Renal cortical epithelial cell (primary cell): Measurements from ENCODE around the gene NUFIP1. TPM values are rescaled to one million over a fixed set of nuclear protein-coding genes. Genes with fewer than 3 reads are reported as not detected.
"Not testable (repeated sequence)": the region's sequence is repeated elsewhere in the genome, so short reads cannot be mapped to it uniquely, and the experiment has no call there.

Experiments
- DNase-seq: peaks from one replicate; pipeline ENCODE4 v3.0.0-alpha.2; 2011; ENCODE audit warnings: low read depth
- total RNA-seq: library from RNA; depleted of rRNA; stranded (reverse); fragments of >200 nt; gene quantifications from 2 replicates; pipeline ENCODE4 v1.2.3, GENCODE V29; 2014

The NUFIP1 gene
- total RNA-seq, 1 donor from 2014 or later: 5.2 TPM

DNA sequence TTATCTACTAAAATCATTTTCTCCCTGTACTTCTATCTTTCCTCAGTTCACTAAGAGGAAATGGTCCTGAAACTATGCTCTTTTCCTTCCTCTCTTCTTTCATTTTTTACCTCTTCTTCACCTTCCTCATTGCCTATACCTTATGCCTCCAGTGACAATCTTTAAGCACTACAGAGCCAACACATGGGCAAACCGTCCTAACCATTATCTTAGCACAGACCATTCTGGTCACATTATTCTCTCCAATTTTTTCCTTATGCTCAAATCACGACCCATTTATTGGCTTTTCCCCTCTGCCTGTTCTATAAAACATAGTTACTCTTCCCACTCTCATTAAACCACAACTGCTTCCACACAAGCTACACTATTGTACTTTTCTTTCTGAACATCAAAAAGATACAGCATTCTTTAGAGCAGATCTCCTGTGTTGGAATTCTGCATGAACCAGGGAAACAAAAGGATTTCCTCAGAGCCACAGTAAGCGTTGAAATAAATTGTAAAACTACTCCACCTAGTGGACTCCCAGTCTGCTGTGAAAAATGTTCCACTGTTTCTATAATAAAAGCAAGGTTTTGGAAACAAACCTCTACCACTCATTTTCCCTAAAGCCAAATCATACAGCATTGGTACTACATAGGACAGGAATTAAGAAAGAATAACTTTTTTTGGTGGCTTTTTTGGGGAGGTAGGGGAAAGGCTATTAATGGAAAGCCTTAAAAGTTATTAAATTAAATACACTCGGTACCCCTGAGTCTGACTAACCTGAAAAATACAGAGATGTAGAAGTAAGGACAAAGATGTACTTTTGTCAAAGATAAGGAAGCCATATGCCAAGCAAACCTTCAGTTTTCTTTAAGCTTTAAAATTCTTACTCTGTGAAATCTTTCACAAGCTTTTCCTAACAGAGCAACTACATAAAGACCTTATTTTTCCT lies 19.5 kb downstream of the NUFIP1 start:
- peak; percentile 74 for DNase-seq

DNA sequence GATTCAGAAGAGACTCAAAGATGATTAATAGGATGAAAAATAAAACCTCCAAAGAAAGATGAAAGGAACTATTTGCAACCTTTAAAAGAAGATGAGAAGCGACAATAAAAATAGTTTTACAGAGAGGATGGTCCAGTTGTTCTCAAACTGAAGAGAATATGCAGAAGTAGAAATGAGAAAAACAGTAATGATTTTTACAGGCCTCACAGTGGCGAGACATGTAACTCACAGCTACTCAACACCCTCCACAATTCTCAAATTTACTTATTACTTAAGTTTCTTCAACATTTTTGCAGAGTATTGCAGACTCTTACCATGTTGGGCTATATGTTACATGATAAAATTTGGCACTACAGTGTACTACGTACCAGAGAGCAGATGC lies 20.8 kb downstream of the NUFIP1 start:
- DNase-seq: no peak

DNA sequence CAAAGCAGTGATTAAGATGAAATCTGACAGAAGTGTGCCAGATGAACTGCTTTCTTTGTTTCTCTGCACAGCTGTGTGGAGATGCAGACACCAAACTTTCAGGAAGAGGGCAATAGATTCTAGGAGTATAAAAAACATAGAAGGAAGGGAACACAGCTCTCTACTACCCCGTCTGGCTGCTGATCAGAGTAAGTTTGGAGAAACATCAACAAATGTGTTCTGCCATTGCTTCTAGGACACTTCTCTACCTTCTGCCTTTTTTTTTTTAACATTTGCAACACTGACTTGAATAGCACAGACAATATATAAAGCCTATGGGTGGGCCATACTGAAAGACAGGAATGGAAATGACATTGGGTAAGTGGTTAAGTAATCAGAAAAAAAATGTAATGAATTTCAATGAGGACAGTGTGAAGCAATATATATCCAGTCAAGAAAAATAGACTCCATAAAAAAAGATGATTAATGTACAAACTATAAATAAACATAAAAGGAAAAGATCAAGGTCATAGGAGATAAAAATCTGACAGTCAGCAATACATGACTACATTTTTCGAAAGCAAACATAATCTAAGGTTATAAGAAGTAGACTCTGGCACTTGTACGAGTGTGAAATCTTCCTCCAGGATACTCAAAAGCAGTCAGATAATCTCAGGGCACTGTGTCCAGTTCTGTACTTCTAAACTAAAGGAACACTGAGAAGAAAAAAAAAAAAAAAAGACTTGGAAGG lies 21.4 kb downstream of the NUFIP1 start:
- no peak for DNase-seq

DNA sequence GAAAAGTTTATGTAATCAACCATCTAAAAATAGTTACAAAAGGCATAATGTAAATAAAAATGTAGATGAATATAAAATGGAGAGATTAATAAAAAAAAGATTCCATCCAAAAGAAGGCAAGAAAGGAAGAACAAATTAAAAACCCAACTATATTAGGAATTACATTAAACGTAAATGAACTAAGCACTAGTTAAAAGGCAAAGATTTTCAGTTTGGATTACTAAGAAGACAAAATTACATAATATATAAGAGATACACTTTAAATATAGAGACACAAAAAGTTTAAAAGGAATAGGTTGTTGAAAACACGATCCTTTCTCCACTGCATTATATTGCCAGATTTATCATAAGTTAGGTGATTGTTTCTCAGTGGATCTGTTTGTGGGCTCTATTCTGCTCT lies 27.3 kb downstream of the NUFIP1 start:
- DNase-seq: no peak

DNA sequence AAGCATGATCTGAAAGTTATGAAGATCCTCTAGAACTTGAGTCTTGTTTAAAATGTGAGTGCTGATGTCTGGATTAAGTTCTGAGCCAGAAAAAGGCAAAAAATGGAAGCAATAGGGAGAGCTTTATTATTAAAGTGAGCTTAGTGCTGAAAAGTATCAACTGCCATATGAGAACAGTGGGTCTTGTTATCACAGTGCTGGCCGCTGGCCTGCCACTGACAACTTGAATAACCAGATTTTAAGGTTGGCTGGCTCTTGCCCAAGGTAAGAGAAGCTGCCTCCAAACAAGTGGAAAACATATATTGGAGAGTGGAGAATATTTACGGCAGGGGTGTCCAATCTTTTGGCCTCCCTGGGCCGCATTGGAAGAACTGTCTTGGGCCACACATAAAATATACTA lies 33.9 kb downstream of the NUFIP1 start:
- no peak for DNase-seq

DNA sequence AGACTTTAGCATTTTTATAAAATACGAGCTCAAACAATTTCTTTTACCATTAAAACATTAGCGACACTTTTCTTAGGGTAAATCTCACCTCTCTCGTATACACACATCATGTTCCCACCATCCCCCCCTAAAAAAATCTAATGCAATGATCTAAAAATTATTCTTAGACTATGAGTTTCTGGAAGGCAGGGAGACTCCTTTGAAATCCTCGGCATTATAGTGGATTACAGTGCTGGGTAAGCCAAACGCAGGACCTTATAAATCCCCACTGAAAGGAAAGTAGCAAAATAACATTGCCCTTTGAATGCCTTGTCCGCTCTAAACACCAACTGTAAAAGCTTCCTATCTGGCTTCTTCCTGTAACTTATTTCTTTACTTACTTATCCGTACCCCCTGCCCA lies 35.0 kb downstream of the NUFIP1 start:
- DNase-seq: no peak

DNA sequence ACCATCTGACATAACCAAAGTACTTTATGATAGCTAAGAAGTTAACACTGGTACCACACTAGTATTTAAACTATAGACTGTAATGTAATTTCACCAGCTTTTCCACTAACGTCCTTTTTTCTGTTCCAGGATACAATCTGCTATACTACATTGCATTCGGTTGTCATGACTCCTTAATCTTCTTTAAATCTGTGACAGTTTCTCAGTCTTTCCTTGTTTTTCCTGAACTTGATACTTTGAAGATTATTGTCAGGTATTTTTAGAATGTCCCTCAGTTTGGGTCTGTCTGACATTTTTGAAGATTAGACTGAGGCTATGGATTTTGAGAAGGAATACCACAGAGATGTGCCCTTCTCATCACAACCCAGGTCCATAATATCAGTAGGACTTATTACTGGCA lies 36.6 kb downstream of the NUFIP1 start:
- no peak for DNase-seq

DNA sequence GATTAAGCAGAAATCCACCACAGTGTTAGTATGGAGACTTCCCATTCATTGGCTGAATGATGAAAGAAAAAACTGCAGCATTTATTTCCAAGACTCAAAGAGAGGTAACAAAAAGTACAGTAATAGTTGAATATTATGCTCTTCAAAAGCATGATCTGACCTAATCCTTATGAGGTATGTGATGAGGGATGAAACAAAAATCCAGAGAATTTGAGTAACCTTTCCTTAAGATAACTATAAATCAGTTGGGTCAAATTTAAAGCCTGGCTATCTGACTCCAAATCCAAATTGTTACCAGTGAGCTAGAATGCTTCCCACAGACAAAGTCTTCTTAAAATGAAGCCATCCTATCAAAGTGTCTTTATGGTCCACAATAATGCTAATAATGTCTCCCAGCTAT lies 38.1 kb downstream of the NUFIP1 start:
- no peak for DNase-seq

DNA sequence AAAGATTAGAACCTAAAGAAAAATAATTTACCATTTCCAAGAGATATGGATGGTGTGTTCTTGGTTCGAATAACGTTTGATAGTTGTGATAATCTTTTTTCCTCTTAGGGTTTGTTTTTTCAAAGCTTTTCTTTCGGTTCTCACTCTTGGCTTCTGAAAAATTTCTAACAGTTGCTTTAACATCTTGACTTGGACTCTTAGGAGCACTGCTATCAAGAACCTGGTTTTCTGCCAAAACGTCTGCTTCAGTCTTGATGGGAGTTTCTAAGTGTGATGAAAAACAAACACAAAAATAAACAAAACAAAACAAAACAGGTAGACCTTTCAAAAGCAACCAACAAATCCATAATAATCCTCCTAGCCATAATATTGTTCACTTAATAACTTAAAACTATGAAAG lies 45.9 kb downstream of the NUFIP1 start:
- not testable (repeated sequence) for DNase-seq

DNA sequence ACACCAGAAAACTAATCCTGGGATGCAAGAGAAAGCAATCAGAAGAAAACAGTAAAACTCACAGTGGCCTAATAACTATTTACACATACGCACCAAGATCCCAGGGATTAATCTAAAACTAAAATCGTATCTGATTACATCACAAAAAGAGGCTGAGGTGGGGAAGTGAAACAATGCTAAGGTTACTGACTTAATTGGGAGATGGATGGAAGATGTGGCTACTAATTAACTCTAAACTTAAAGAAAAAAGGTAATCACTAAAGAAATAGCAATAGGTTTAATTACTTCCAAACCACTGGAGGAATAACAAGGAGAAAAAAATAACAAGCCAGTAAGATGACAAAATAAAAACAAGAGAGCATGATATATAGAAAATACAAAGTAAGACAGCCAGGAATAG lies 50.4 kb downstream of the NUFIP1 start:
- DNase-seq: no peak

DNA sequence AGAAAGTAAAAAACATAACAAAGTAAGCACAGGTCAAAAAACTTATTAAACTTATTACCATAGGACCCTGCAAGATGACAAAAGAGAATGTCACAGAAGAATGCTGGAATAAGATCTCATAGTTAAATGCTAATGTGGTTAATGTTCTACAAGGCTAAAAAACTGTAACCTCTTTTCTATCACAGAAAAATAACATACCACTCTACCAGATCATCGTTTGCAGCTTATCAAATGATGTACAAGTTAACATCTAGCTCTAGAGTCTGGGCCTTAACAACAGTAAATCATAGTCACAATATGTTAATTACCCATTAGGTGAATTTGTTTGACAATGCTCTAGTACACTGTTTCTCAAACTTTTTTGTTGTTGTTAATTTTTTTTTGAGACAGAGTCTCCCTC lies 53.0 kb downstream of the NUFIP1 start:
- peak; percentile 59 for DNase-seq

DNA sequence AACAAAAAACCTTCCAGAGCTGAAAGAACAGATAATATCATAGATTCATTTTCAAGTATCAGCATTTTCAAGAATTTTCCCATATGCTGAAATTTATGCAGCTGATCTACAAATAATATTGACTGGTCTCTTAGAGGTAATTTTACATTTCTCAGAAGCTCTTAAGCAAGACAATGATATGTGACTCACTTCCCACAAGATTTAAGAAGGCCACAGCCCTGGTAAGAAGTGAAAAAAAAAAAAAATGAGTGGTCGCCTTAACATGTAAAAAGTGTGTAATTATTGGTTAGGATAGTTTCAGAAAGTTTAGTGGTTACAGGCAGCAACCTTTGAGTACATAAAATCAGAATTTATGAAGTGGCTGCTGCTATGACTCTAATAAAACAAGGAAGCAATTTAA lies 54.5 kb downstream of the NUFIP1 start:
- DNase-seq: peak; percentile 90

DNA sequence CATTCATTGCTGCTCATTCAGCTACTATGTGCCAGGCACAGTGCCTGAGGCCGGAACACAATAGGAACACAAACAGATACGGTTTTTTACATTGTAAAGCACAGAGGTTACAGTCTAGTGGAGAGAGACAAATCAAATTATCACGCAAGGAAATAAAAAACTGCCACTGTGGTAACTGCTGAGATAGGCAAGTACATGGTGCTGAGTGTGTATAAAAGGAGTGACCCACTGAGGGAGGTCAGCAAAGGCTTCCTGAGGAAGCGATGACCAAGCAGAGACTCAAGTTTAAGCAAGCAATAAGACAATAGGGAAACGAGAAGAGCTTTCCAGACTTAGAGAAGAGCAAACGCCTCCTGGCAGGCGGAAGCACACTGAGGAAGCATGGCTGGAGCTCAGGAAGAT lies 56.4 kb downstream of the NUFIP1 start:
- peak; percentile 85 for DNase-seq

DNA sequence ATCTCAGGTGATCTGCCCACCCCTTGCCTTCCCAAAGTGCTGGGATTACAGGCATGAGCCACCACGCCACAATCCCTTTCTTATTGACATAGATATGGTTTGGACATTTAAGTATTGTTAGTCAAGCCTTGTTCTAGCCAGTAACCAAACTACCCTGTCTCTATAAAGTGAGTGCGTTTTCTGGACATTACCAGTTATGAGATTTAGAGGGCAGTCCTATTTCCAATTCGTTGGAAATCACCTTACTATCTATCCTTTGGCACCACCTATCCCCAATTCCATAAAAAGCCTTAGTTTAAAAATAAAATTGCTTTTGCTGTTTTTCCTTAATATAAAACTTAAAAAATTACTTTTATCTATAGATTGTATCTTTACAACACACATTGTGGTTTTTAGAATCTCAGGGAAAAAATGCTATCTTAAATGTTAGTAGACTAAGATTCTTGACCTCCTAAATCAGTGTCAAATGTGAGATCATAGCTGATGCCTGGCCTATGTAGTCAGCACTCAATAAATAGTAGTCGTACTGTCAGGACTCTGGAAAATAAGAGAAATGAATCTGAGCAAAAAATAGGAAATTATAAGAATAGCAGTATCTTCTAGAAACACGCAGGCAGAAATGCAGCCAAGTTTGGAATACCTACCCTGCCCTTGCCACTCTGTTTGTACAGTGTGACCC lies 57.0 kb downstream of the NUFIP1 start:
- DNase-seq: no peak

DNA sequence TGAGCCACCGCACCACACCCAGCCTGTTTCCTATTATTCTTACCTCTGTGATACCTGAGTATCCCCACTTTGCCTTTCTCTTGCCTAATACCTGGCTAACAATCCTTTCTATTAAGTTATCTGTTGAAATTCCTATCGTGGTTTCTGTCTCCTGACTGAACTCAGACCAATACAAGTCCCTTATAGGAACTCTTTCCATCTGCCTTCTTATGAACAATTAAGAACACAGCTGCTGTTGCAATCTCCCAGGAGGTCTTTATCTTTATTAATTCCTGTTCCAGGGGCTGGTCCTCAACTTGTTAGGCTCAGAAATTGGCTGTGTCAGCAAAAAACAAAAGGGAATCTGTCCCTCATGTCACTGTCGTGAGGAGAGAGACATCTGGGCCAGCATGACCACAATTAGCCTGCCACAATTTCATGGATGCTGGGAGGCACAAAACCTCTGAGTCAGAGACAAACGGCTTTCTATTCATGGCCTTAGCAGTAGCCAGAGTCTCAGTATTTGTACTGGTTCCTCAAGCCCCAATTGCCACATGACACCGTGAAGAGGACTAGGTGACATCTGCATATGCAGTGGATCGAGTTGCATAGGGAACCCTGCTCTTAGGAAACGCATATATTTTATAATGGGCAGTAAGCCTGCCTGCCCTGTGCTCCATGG lies 58.2 kb downstream of the NUFIP1 start:
- DNase-seq: peak; percentile 58

DNA sequence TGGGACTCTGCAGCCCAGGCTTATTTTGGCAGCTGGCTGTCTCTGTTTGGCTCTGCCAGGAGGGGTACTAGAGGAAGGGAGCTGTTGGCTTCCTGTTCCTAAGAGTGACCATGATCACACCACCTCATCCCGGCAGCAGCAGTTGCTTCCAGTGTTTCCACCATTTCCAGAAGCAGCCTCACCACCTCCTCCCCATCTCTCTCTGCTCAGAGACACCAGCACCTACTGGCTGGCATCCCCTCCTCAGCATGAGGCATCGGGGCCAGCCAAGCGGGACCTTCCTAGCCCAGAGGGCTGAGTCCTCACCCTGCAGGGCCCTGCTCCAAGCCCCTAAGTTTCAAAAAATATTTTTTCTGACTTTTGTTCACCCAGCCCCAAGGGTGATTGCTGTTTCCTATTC lies 59.0 kb downstream of the NUFIP1 start:
- no peak for DNase-seq

DNA sequence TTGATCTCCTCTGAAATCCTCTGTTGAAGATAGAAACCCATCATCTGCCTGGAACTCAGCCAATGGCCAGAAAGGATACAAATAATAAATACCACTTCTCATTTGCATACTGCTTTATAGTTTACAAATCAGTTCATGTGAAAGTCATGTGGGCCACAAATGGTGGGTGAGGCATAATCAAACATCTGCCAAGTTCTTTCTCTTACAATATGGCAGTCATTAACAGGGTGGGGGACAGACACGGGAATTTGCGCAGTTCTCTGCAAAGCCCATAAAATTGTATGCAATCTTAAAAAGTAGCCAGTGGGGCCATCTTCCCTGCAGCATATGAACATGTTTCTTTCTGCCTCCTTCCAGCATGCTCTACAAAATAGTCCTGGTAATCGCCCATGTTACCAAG lies 59.6 kb downstream of the NUFIP1 start:
- DNase-seq: no peak

DNA sequence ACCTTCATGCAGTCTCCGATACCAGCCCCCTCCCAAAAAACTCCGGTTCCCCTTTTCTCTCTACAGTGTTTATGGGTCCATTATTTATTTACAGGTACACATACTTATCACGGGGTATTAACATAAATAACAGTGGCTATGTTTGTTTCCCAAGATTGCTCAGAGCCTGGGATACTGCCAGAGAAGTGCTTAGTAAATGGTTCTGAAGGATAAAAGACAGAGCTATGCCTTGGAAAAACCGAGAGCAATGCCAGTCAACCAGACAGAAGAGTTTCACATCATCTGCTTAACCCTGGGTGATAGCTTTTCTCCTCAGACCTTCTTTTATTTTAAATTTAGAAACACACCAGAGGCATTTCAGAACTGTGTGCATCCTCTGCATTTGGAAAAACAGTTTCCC lies 61.3 kb downstream of the NUFIP1 start:
- no peak for DNase-seq

DNA sequence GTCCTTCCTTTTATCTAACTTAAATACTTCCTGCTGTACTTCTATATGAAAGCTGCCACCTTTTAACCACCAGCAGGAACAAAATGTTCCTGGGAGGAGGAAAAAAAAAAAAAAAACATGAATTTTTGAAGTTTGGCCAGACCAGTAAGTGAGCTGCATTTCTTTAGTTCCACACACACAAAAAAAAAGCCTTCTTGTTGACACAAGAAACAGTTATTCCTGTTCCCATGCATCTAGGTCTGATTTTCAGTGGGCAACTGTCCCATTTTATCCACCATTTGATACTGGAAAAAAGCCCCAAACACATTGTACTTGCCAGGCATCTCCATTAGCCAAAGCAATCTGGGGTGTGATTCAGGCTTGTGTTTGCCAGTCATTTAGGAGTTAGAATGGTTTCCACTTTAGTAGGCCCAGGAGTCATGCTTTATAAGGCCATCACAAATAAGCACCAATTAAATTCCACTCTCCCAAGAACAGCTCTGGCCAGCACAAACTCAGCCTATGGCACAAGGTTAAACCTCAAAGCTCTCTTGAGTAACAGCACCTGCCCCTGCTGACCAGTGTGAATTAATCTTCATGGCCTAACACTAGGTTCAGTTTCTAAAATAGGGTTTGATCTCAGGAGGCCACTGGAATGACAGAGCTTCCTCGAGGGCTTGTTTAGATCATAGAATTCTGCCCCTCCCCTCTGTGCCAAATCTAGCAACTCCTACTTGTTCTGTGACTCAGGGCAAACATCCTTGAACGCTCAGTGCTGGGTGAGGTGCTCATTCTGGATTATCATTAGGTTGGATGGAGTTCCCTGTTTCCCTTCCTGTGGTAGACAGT lies 67.1 kb downstream of the NUFIP1 start:
- DNase-seq: peak; percentile 99

DNA sequence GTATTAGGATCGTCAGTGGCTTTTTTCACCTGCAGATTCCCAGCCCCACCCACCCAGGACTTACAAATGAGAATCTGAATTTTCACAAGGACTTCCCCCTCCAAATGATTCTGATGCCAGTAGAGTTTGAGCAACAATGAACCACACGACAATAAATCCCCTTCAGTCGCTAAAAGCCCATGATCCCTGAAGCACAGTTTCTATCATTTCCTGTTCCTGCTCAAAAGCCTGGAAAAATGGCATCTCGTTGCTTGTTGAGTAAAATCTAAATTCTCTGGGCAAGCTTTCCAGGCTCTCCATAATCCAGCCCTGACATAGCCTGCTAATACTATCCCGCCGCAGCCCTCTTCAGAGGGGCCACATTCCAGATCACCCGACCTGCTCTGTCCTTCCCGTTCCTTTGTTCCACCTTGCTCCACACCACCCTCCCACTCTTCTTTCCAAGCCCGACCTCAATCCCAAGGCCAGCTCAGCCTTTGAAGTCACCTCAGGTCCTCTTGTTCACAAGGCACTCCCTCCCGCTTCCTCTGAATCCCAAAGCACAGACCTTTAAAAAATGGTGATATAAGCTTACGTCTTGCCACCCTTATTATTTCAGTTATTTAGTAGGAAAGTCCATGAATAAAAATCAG lies 67.9 kb downstream of the NUFIP1 start:
- DNase-seq: no peak

DNA sequence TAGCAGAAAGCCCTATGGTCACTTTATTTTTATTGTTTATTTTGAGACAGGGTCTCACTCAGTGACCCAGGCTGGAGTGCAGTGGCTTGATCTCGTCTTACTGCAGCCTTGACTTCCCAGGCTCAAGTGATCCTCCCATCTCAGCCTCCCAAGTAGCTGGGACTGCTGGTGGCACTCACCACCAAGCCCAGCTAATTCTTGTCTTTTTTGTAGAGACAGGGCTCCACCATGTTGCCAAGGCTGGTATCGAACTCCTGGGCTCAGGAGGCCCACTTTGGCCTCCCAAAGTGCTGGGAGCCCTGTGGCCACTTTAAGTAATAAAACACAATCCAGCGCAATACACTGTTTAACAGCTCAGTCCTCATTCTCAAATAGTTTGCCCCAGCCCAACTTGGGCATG lies 69.3 kb downstream of the NUFIP1 start:
- DNase-seq: no peak
